K562 (cell line): Measurements from ENCODE around the gene PIK3R1. TPM values are rescaled to one million over a fixed set of nuclear protein-coding genes. Genes with fewer than 3 reads are reported as not detected.

Source experiments
- ATAC-seq: fragments of 200-7000 bp; cut with Tn5 transposase; 3 replicates; pipeline ENCODE4 v1.9.1; 2020; ENCODE audit warnings: moderate library complexity
- BruUV-seq: library from RNA; stranded (reverse); fragments of 400-500 nt; replicated peaks from 2 replicates; lab custom pipeline; 2021; lab: Mats Ljungman, UMichigan
- CTCF ChIA-PET: fragments of 300-600 bp; formaldehyde crosslinking; extraction: SDS; loops from one replicate; lab custom pipeline; 2021; ENCODE audit warnings: low intra/inter-chr PET ratio; lab: Yijun Ruan, JAX
- POLR2A ChIA-PET: fragments of 300-600, 350-650 bp; sonication (Branson Sonifier 250); formaldehyde crosslinking; extraction: SDS; loops from one replicate; lab custom pipeline; 2021; ENCODE audit warnings: antibody characterized with exemption, inconsistent platforms; lab: Yijun Ruan, JAX
- DNase-seq, 4 experiments: peaks; one replicate each; pipeline versions ENCODE4 v3.0.0 to v3.0.0-alpha.2; 2011 to 2018; ENCODE audit warnings: low spot score in 3 of 4, mixed read lengths in 3 of 4; ENCODE audit errors: extremely low read depth in 1 of 4
- FAIRE-seq: peaks from 2 replicates; lab custom pipeline; 2011; peaks lifted over from hg19 to GRCh38; lab: Jason Lieb, UNC
- H2AFZ ChIP-seq: 2 replicates; pipeline ENCODE4 v1.6.0; 2011; ENCODE audit warnings: low read depth, low read length, control low read depth, inconsistent platforms
- H3K27ac ChIP-seq: fragments of 200-600 bp; 3 replicates; pipeline ENCODE4 v1.8.0; 2011; ENCODE audit warnings: low read depth, mild to moderate bottlenecking, control low read depth, inconsistent platforms, low read length, moderate library complexity, mixed read lengths; ENCODE audit errors: extremely low read depth
- H3K27me3 ChIP-seq, 2 experiments: fragments of 300-600 bp in 1 of 2; 2 replicates in 1 of 2; 3 replicates in 1 of 2; pipeline versions ENCODE4 v1.6.0 to v1.8.0; 2011; ENCODE audit warnings: inconsistent platforms in 2 of 2, low read length in 2 of 2, mild to moderate bottlenecking in 1 of 2, mixed read lengths in 1 of 2, moderate library complexity in 1 of 2; ENCODE audit not compliant: control insufficient read depth in 2 of 2, insufficient read depth in 2 of 2
- H3K36me3 ChIP-seq: fragments of 300-600 bp; 3 replicates; pipeline ENCODE4 v1.8.0; 2011; ENCODE audit warnings: mild to moderate bottlenecking, low read length, inconsistent platforms; ENCODE audit not compliant: control insufficient read depth, insufficient read depth
- H3K4me1 ChIP-seq, 2 experiments: fragments of 200-600 bp in 1 of 2; replicated peaks in 1 of 2; 2 replicates in 1 of 2; 3 replicates in 1 of 2; pipeline versions ENCODE4 v1.5.1 to v1.8.0; 2011; ENCODE audit warnings: inconsistent platforms in 2 of 2, low read length in 2 of 2, mild to moderate bottlenecking in 1 of 2, mixed read lengths in 1 of 2, moderate library complexity in 1 of 2; ENCODE audit not compliant: control insufficient read depth in 2 of 2, insufficient read depth in 2 of 2
- H3K4me2 ChIP-seq: 2 replicates; pipeline ENCODE4 v1.6.1; 2011; ENCODE audit warnings: low read length, control low read depth, inconsistent platforms, mixed read lengths; ENCODE audit not compliant: insufficient read depth
- H3K4me3 ChIP-seq: fragments of 200-600 bp; sonication (generic), shearing (Covaris generic); 2 replicates; pipeline ENCODE4 v1.5.1; 2016; ENCODE audit warnings: control low read depth, inconsistent platforms
- H3K79me2 ChIP-seq: fragments of 200-600 bp; 3 replicates; pipeline ENCODE4 v1.8.0; 2011; ENCODE audit warnings: low read length, inconsistent platforms; ENCODE audit not compliant: control insufficient read depth, insufficient read depth
- H3K9ac ChIP-seq, 2 experiments: 2 replicates each; pipeline versions ENCODE4 v1.6.0 to v1.6.1; 2011; ENCODE audit warnings: low read depth in 2 of 2, low read length in 2 of 2, control low read depth in 1 of 2, inconsistent platforms in 1 of 2, mild to moderate bottlenecking in 1 of 2, mixed read lengths in 1 of 2; ENCODE audit not compliant: insufficient read depth in 1 of 2
- H3K9me1 ChIP-seq: one replicate; pipeline ENCODE4 v1.6.0; 2011; ENCODE audit warnings: inconsistent platforms, mild to moderate bottlenecking, low read length, moderate library complexity; ENCODE audit not compliant: control insufficient read depth, insufficient read depth
- H3K9me3 ChIP-seq: replicated peaks from 2 replicates; pipeline ENCODE4 v1.5.1; 2011; ENCODE audit warnings: low read depth, low read length, inconsistent platforms; ENCODE audit not compliant: control insufficient read depth, insufficient read depth
- H4K20me1 ChIP-seq: replicated peaks from 2 replicates; pipeline ENCODE4 v1.6.1; 2011; ENCODE audit warnings: low read length, inconsistent platforms, mixed read lengths; ENCODE audit not compliant: control insufficient read depth, insufficient read depth
- CTCFL ChIP-seq: IDR thresholded peaks from 2 replicates; pipeline ENCODE4 v1.6.1; 2011; ENCODE audit warnings: borderline replicate concordance, low read depth, mild to moderate bottlenecking, moderate library complexity, low read length; ENCODE audit not compliant: insufficient read depth, poor library complexity, severe bottlenecking
- MCM5 ChIP-seq: fragments of 450-650 bp; IDR thresholded peaks from 2 replicates; pipeline ENCODE4 v1.6.1; 2016; ENCODE audit warnings: low read depth
- PRDM10 ChIP-seq: fragments of 450-650 bp; IDR thresholded peaks from 2 replicates; pipeline ENCODE4 v1.6.1; 2018; ENCODE audit not compliant: partially characterized antibody
- RFX7 ChIP-seq: fragments of 250-450 bp; sonication (Bioruptor Pico); IDR thresholded peaks from 2 replicates; pipeline ENCODE4 v1.5.1; 2021; ENCODE audit warnings: mild to moderate bottlenecking
- ZFP36 ChIP-seq: fragments of 150-350 bp; IDR thresholded peaks from 2 replicates; pipeline ENCODE4 v1.6.1; 2018; ENCODE audit warnings: low read length, low read depth; ENCODE audit not compliant: partially characterized antibody
- WGBS: fragments of 100-300 bp; shearing (Covaris generic); methylation state at CpG from one replicate; pipeline ENCODE4 v1.1.6; 2016; ENCODE audit warnings: low coverage, mixed read lengths; ENCODE audit not compliant: insufficient coverage; ENCODE audit errors: missing lambda C conversion rate; 5-methylcytosine and 5-hydroxymethylcytosine counted together
- in situ Hi-C: fragments of 300-500 bp; cut with MboI; formaldehyde crosslinking; loops from 4 replicates; pipeline ENCODE4 v1.15.0; 2018; ENCODE audit warnings: inconsistent platforms, mixed read lengths
- intact Hi-C: fragments of 100-400 bp; cut with micrococcal nuclease; formaldehyde crosslinking; loops from 2 replicates; pipeline ENCODE4 v1.14.2; 2022
- polyA plus RNA-seq, 8 experiments: library from polyadenylated mRNA; depleted of rRNA in 4 of 8; stranded (reverse) in 5 of 8; unstranded in 3 of 8; fragments of >200 nt; fragmentation: Nextera tagmentation in 2 of 8; fragmentation: Illumina TruSeq in 1 of 8; extraction: Ambion mirVana in 2 of 8; extraction: Trizol in 1 of 8; gene quantifications; 2 replicates each; pipeline versions ENCODE4 v1.2.1 to v1.2.3, GENCODE V29; 2011 to 2014; ENCODE audit warnings: inconsistent platforms in 1 of 8, missing spikeins in 1 of 8
- total RNA-seq, 7 experiments: library from RNA; depleted of rRNA in 6 of 7; stranded (reverse); fragments of >200 nt in 6 of 7; fragmentation: Illumina TruSeq in 2 of 7; extraction: Trizol in 2 of 7; gene quantifications; 2 replicates each; pipeline versions ENCODE4 v1.2.1 to v1.2.3, GENCODE V29; 2011 to 2021; ENCODE audit warnings: low replicate concordance in 1 of 7

The PIK3R1 gene
- total and polyA plus RNA-seq, 9 of the 15 experiments (the other 6 are each of a cell fraction or from before 2014, with no cell fraction given), result 1.1 to 9.7 (median 4.8) TPM

- TF ChIP-seq RFX7 (CRISPR knock-in tag), result no peak
- TF ChIP-seq, all 486 proteins: peak for 0
- H3K9ac ChIP-seq, result no peak overlapping the region
- H2AFZ ChIP-seq, result no peak overlapping the region
- no peak overlapping the region for H3K27ac ChIP-seq
- no peak overlapping the region for H3K4me2 ChIP-seq
- H3K9me3 ChIP-seq, result no peaks in the 10 kb centered on the region
- ChIA-PET CTCF (no interaction called here), POLR2A (interaction anchor here (0.7 kb wide), 1 partner anchor 11 kb away, joined by 3 read pairs; no protein-coding TSS in a partner anchor)
- ATAC-seq (no peak), FAIRE-seq (no peak), DNase-seq (no peak)
- H4K20me1 ChIP-seq, result no peaks in the 10 kb centered on the region
- peaks cover 0 to 4% of the 10 kb centered on the region in 2 experiments; a peak in 1 of 5 replicates for H3K27me3 ChIP-seq
- no peak overlapping the region for H3K4me3 ChIP-seq
- in situ Hi-C loops (no loop called here), intact Hi-C loops (no loop called here)
- H3K9me1 ChIP-seq, result no peaks in the 10 kb centered on the region
- no peaks in the 10 kb centered on the region for H3K4me1 ChIP-seq
- no TSS peak for BruUV-seq
- no peaks in the 10 kb centered on the region for H3K36me3 ChIP-seq
- no peaks in the 10 kb centered on the region for H3K79me2 ChIP-seq
These were observed 35.2 kb upstream of the PIK3R1 start for GRCh38 chr5:68180121-68181038.

- no peak for TF ChIP-seq PRDM10
- peak; percentile 23 for TF ChIP-seq CTCFL
- peak; percentile 49 for TF ChIP-seq ZFP36
- TF ChIP-seq MCM5, result no peak
- intact Hi-C loops, result no loop called here
- Histone ChIP-seq H3K9me1 (no peaks in the 10 kb centered on the region), H4K20me1 (no peaks in the 10 kb centered on the region), H3K4me1 (0 out of 5 replicates have a peak, but pooled peaks cover 0 to under 1% of the 10 kb centered on the region in 2 experiments), H3K4me3 (no peak overlapping the region), H3K4me2 (no peak overlapping the region), H3K36me3 (no peaks in the 10 kb centered on the region), H3K79me2 (no peaks in the 10 kb centered on the region), H3K27ac (no peak overlapping the region), H3K27me3 (peaks cover 0 to 4% of the 10 kb centered on the region in 2 experiments; a peak in 1 of 5 replicates), H3K9me3 (no peaks in the 10 kb centered on the region), H2AFZ (no peak overlapping the region), H3K9ac (no peak overlapping the region)
- DNase-seq (no peak), ATAC-seq (peak; percentile 51; the same call in 2 of the 3 replicates), FAIRE-seq (no peak)
- in situ Hi-C loops, result no loop called here
- no TSS peak for BruUV-seq
- WGBS, result 6% methylated on average over 3 of the region's 3 CpGs
- POLR2A ChIA-PET, result no interaction called here
- CTCF ChIA-PET, result no interaction called here
These were observed 34.4 kb upstream of the PIK3R1 start for GRCh38 chr5:68181039-68181599.
